HG03045 (cell line): ENCODE results near the gene DYRK1B.
"Not testable (repeated sequence)": the region's sequence is repeated elsewhere in the genome, so short reads cannot be mapped to it uniquely, and the experiment has no call there.

ENCODE experiments used
- ATAC-seq: cut with Tn5 transposase; IDR thresholded peaks from one replicate; pipeline ENCODE4 v1.9.1; 2021; ENCODE audit warnings: mild to moderate bottlenecking, moderate library complexity; ENCODE audit not compliant: unreplicated experiment

The DYRK1B gene

GRCh38 chr19:39814111-39814510 lies 19.9 kb downstream of the DYRK1B start:
- ATAC-seq, result not testable (repeated sequence)

- no peak for ATAC-seq
Measured at GRCh38 chr19:39813264-39813993, 20.5 kb downstream of the DYRK1B start.

- ATAC-seq, result no peak
Measured at GRCh38 chr19:39811064-39811463, 22.9 kb downstream of the DYRK1B start.

- ATAC-seq, result no peak
Measured at GRCh38 chr19:39810424-39810823, 23.5 kb downstream of the DYRK1B start.

GRCh38 chr19:39809368-39809767 lies 24.6 kb downstream of the DYRK1B start:
- no peak for ATAC-seq

GRCh38 chr19:39808688-39809087 lies 25.3 kb downstream of the DYRK1B start:
- ATAC-seq, result not testable (repeated sequence)

- no peak for ATAC-seq
Measured at GRCh38 chr19:39807846-39808364, 26.1 kb downstream of the DYRK1B start.

GRCh38 chr19:39805104-39805503 lies 28.9 kb downstream of the DYRK1B start:
- no peak for ATAC-seq

- no peak for ATAC-seq
Measured at GRCh38 chr19:39802958-39803357, 31.0 kb downstream of the DYRK1B start.

GRCh38 chr19:39797083-39797482 lies 36.9 kb downstream of the DYRK1B start:
- ATAC-seq, result no peak

- no peak for ATAC-seq
Measured at GRCh38 chr19:39796000-39796498, 37.9 kb downstream of the DYRK1B start.

- no peak for ATAC-seq
Measured at GRCh38 chr19:39795001-39795400, 39.0 kb downstream of the DYRK1B start.

- ATAC-seq, result no peak
Measured at GRCh38 chr19:39792999-39793546, 40.9 kb downstream of the DYRK1B start.

- no peak for ATAC-seq
Measured at GRCh38 chr19:39788244-39788643, 45.7 kb downstream of the DYRK1B start.

- no peak for ATAC-seq
Measured at GRCh38 chr19:39780894-39781293, 53.1 kb downstream of the DYRK1B start.

GRCh38 chr19:39778763-39779162 lies 55.2 kb downstream of the DYRK1B start, which contains the start of gene LEUTX:
TSS of gene LEUTX (plus strand) at chr19:39778854. CDS start at chr19:39778921, 67 bp downstream.
- no peak for ATAC-seq
